Measurements from ENCODE around the gene SQOR. TPM values are rescaled to one million over a fixed set of nuclear protein-coding genes. Genes with fewer than 3 reads are reported as not detected.

SQOR gene
- total RNA-seq, 1 experiment from 2014 or later: 40.9 TPM

- no peaks in the 10 kb centered on the region for H3K79me2 ChIP-seq (ENCODE audit: low read depth)
- H3K9me2 ChIP-seq (ENCODE audit: insufficient read depth): no peaks in the 10 kb centered on the region
- ChIA-PET POLR2A (ENCODE audit: unreplicated experiment) (no interaction called here), CTCF (no interaction called here)
- intact Hi-C loops (cut with micrococcal nuclease; ENCODE audit: unreplicated experiment): no loop called here
- H3K4me1 ChIP-seq (replicated peaks; ENCODE audit: insufficient read depth): no peaks in the 10 kb centered on the region
- no peaks in the 10 kb centered on the region for H4K20me1 ChIP-seq (ENCODE audit: insufficient read depth)
- no peaks in the 10 kb centered on the region for H3K9me3 ChIP-seq (ENCODE audit: insufficient read depth, low read depth)
- H3K27ac ChIP-seq: no peak overlapping the region
- H3K4me3 ChIP-seq: no peak overlapping the region
- no peak overlapping the region for H3K4me2 ChIP-seq
- TF ChIP-seq, protein P1, sequence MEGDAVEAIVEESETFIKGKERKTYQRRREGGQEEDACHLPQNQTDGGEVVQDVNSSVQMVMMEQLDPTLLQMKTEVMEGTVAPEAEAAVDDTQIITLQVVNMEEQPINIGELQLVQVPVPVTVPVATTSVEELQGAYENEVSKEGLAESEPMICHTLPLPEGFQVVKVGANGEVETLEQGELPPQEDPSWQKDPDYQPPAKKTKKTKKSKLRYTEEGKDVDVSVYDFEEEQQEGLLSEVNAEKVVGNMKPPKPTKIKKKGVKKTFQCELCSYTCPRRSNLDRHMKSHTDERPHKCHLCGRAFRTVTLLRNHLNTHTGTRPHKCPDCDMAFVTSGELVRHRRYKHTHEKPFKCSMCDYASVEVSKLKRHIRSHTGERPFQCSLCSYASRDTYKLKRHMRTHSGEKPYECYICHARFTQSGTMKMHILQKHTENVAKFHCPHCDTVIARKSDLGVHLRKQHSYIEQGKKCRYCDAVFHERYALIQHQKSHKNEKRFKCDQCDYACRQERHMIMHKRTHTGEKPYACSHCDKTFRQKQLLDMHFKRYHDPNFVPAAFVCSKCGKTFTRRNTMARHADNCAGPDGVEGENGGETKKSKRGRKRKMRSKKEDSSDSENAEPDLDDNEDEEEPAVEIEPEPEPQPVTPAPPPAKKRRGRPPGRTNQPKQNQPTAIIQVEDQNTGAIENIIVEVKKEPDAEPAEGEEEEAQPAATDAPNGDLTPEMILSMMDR (conservative IDR thresholded peaks at IDR 0.05): no peak
- TF ChIP-seq EZH2 (IDR thresholded peaks at IDR 0.05; ENCODE audit: low read depth): no peak
- no TSS peak for BruUV-seq (replicated peaks)
- H3F3A ChIP-seq (ENCODE audit: insufficient read depth, low read depth): no peaks in the 10 kb centered on the region
- no peak overlapping the region for H2AFZ ChIP-seq
- H3K36me3 ChIP-seq (ENCODE audit: low read depth): no peaks in the 10 kb centered on the region
- no peaks in the 10 kb centered on the region for H3K27me3 ChIP-seq (ENCODE audit: insufficient read depth, low read depth)
- no peak for DNase-seq
These were observed 39.8 kb downstream of the SQOR start for GRCh38 chr15:45674677-45675076.

DNA sequence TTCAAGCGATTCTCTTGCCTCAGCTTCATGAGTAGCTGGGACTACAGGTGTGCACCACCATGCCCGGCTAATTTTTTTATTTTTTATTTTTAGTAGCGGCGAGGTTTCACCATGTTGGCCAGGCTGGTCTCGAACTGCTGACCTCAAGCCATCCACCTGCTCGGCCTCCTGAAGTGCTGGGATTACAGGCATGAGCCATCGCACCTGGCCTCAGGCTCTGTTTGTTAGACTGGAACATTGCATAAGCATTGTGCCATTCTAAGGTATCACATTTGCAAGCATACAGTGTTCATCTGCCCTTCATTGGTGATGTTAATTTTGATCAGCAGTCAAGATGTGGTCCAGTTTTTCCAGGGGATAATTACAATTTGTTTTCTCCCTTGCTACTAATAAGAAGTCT, 43.0 kb downstream of the SQOR start:
- intact Hi-C loops (cut with micrococcal nuclease; ENCODE audit: unreplicated experiment): no loop called here
- POLR2A ChIA-PET (ENCODE audit: unreplicated experiment): no interaction called here
- CTCF ChIA-PET: no interaction called here
- H4K20me1 ChIP-seq (ENCODE audit: insufficient read depth): no peaks in the 10 kb centered on the region
- H3F3A ChIP-seq (ENCODE audit: insufficient read depth, low read depth): no peaks in the 10 kb centered on the region
- H3K9me3 ChIP-seq (ENCODE audit: insufficient read depth, low read depth): no peaks in the 10 kb centered on the region
- no peaks in the 10 kb centered on the region for H3K27me3 ChIP-seq (ENCODE audit: insufficient read depth, low read depth)
- H3K4me1 ChIP-seq (replicated peaks; ENCODE audit: insufficient read depth): no peaks in the 10 kb centered on the region
- no peaks in the 10 kb centered on the region for H3K36me3 ChIP-seq (ENCODE audit: low read depth)
- no peak overlapping the region for H3K4me2 ChIP-seq
- no peaks in the 10 kb centered on the region for H3K9me2 ChIP-seq (ENCODE audit: insufficient read depth)
- DNase-seq: no peak
- BruUV-seq (replicated peaks): no TSS peak
- H3K4me3 ChIP-seq: no peak overlapping the region
- no peaks in the 10 kb centered on the region for H3K79me2 ChIP-seq (ENCODE audit: low read depth)
- H3K27ac ChIP-seq: no peak overlapping the region
- TF ChIP-seq, protein P1 (conservative IDR thresholded peaks at IDR 0.05): no peak
- TF ChIP-seq EZH2 (IDR thresholded peaks at IDR 0.05; ENCODE audit: low read depth): no peak
- H2AFZ ChIP-seq: no peak overlapping the region

- Histone ChIP-seq H3K9me2 (ENCODE audit: insufficient read depth) (no peaks in the 10 kb centered on the region), H3K27me3 (ENCODE audit: insufficient read depth, low read depth) (no peaks in the 10 kb centered on the region), H3F3A (ENCODE audit: insufficient read depth, low read depth) (no peaks in the 10 kb centered on the region), H3K27ac (no peak overlapping the region), H3K4me2 (no peak overlapping the region), H3K79me2 (ENCODE audit: low read depth) (no peaks in the 10 kb centered on the region), H3K4me3 (no peak overlapping the region), H3K36me3 (ENCODE audit: low read depth) (no peaks in the 10 kb centered on the region), H2AFZ (no peak overlapping the region), H3K4me1 (replicated peaks; ENCODE audit: insufficient read depth) (no peaks in the 10 kb centered on the region), H3K9me3 (ENCODE audit: insufficient read depth, low read depth) (no peaks in the 10 kb centered on the region), H4K20me1 (ENCODE audit: insufficient read depth) (no peaks in the 10 kb centered on the region)
- POLR2A ChIA-PET (ENCODE audit: unreplicated experiment): no interaction called here
- TF ChIP-seq, protein P1 (conservative IDR thresholded peaks at IDR 0.05): no peak
- no peak for TF ChIP-seq EZH2 (IDR thresholded peaks at IDR 0.05; ENCODE audit: low read depth)
- no TSS peak for BruUV-seq (replicated peaks)
- DNase-seq: no peak
- intact Hi-C loops (cut with micrococcal nuclease; ENCODE audit: unreplicated experiment): no loop called here
- CTCF ChIA-PET: interaction anchor here (0.5 kb wide), 1 partner anchor 15 kb away, joined by 3 read pairs; no protein-coding TSS in a partner anchor
These were observed 43.8 kb downstream of the SQOR start for GRCh38 chr15:45678459-45679178.

All from PC-9 (cell line).